ENCODE results near the gene SHANK2. TPM values are rescaled to one million over a fixed set of nuclear protein-coding genes. Genes with fewer than 3 reads are reported as not detected.
A peak's percentile ranks its signal among the peaks of the same experiment; 100 is the strongest.

Gene SHANK2
- total RNA-seq, result 0.53 TPM

DNA sequence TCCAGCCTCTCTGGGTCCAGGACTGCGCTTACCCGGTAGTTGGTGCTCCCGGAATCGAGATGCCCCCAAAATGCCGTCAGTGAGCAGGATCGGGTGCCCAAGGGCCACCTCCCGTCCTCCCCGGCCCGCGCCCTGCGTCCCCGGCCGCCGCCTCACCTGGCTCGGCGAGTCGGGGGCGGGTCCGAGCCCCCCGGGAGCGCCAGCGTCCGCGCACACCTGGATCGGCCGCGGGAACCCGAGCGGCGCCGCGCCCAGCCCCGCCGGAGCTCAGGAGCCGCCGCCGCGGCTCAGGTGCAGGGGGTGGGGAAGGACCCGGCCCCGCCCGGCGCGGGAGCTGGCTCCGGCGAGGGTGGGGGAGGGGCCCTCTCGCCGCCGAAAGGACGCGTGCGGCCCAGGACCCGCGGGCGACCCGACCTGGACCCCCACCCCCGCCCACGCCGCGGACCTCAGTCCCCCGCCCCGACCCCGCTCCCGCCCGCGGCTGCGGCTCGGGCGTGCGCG lies at the start of gene SHANK2:
Gene SHANK2 (minus strand): TSS at position 309 of the 501 bp plus-strand sequence. CDS start 105,251 bp downstream, outside the sequence.
- no peaks in the 10 kb centered on the region for H3K9me3 ChIP-seq
- TF ChIP-seq, protein P1, sequence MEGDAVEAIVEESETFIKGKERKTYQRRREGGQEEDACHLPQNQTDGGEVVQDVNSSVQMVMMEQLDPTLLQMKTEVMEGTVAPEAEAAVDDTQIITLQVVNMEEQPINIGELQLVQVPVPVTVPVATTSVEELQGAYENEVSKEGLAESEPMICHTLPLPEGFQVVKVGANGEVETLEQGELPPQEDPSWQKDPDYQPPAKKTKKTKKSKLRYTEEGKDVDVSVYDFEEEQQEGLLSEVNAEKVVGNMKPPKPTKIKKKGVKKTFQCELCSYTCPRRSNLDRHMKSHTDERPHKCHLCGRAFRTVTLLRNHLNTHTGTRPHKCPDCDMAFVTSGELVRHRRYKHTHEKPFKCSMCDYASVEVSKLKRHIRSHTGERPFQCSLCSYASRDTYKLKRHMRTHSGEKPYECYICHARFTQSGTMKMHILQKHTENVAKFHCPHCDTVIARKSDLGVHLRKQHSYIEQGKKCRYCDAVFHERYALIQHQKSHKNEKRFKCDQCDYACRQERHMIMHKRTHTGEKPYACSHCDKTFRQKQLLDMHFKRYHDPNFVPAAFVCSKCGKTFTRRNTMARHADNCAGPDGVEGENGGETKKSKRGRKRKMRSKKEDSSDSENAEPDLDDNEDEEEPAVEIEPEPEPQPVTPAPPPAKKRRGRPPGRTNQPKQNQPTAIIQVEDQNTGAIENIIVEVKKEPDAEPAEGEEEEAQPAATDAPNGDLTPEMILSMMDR (IDR thresholded peaks at IDR 0.05), result no peak
- intact Hi-C loops (cut with DNase I), result loop anchor here (5.0 kb wide), 1 partner anchor 45 kb away; no protein-coding TSS in a partner anchor
- DNase-seq (ENCODE audit: low spot score in 2 of 2), result peak in 1 of 2 donors; percentile 53
- no peak within 1 kb of the TSS for H3K27ac ChIP-seq
- peak within 1 kb of the TSS; percentile 50 to 63 for H3K4me3 ChIP-seq
- H3K4me1 ChIP-seq, result peaks cover 14% of the 10 kb centered on the region in 2 donors
- no peaks in the 10 kb centered on the region for H3K36me3 ChIP-seq
- H3K27me3 ChIP-seq, result peaks cover 12% of the 10 kb centered on the region

DNA sequence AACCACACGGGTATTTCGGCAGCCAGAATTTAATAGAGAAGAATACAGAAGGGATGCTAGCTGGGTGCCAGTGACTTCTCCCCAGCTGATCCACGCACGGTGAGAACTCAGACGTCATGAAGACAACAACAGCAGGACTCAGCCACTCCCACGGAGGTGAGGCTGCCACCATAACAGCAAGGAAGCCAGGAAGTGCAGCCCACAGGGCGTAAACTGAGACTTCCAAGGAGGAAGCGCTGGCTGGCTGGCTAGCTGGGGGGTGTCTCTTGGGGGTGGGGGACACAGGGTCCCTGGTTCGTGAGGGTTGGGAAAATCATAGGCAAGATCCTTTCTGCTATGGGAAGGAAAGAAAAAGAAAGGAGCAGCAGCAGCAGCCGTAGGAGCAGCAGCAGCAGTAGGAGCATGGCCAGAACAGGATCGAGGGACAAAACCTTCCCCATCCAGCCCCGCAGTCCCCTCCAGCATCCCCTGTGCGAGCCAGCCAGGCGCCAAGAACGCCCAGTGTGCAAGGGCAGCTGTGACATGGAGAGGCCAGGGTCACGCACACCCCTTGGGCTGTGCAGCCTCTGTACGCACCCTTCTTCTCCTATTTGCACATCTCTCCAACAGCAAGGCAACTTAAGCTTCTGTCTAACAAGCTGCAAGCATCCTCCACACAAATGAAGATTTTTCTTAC lies 49.6 kb upstream of the SHANK2 start:
- Histone ChIP-seq H3K36me3 (no peaks in the 10 kb centered on the region), H3K27ac (no peak overlapping the region), H3K27me3 (no peaks in the 10 kb centered on the region), H3K4me3 (no peak overlapping the region), H3K9me3 (no peaks in the 10 kb centered on the region), H3K4me1 (peaks cover 5 to 15% of the 10 kb centered on the region in 2 donors)
- TF ChIP-seq, protein P1 (IDR thresholded peaks at IDR 0.05), result no peak
- intact Hi-C loops (cut with DNase I), result no loop called here
- peak in 1 of 2 donors; percentile 35 for DNase-seq (ENCODE audit: low spot score in 2 of 2)

DNA sequence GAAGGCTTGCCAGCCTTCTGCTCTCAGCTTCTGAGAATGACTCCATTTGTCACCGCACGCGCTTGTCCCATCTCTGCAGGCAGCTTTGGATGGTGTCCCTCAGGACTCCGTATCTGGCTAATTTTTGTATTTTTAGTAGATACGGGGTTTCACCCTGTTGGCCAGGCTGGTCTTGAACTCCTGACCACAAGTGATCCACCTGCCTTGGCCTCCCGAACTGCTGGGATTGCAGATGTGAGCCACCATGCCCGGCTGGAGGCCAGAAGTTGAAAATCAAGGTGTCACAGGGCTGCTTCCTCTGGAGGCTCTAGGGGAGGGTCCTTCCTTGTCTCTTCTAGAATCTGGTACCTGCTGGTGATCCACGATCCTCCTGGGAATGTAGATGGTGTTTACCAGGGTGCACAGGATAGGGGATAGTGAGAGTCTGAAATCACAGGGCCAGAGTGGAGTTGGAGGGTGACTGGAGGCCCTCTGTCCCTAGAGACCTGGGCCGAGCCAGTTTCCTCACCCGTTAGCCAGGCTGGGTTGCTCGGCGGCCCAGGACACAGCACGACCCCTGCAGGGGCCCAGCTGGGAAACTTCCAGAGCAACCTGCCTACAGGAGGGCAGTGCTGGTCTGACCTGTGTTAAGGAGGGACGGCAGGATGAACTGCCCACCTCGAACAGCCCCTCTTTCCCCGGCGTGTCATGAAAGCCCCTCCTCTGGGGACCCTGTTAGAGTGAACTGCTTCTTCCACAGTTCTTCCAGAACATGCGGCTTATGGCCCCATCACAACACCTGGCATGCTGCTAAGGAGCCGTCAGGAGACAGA lies 48.9 kb upstream of the SHANK2 start:
- Histone ChIP-seq H3K27me3 (no peaks in the 10 kb centered on the region), H3K9me3 (no peaks in the 10 kb centered on the region), H3K4me1 (peaks cover 5 to 15% of the 10 kb centered on the region in 2 donors), H3K36me3 (no peaks in the 10 kb centered on the region), H3K27ac (peak overlapping the region in 1 of 2 donors; percentile 74), H3K4me3 (no peak overlapping the region)
- TF ChIP-seq, protein P1 (IDR thresholded peaks at IDR 0.05), result no peak
- peak in 1 of 2 donors; percentile 58 for DNase-seq (ENCODE audit: low spot score in 2 of 2)
- intact Hi-C loops (cut with DNase I), result no loop called here

- H3K27ac ChIP-seq, result peak overlapping the region; percentile 72 to 74
- DNase-seq (ENCODE audit: low spot score in 2 of 2), result peak in 1 of 2 donors; percentile 59
- H3K4me1 ChIP-seq, result peaks cover 5 to 15% of the 10 kb centered on the region in 2 donors
- TF ChIP-seq, protein P1 (IDR thresholded peaks at IDR 0.05), result no peak
- H3K36me3 ChIP-seq, result no peaks in the 10 kb centered on the region
- no peaks in the 10 kb centered on the region for H3K9me3 ChIP-seq
- H3K27me3 ChIP-seq, result no peaks in the 10 kb centered on the region
- intact Hi-C loops (cut with DNase I), result no loop called here
- H3K4me3 ChIP-seq, result no peak overlapping the region
These were observed 47.8 kb upstream of the SHANK2 start for GRCh38 chr11:71300187-71300586.

DNA sequence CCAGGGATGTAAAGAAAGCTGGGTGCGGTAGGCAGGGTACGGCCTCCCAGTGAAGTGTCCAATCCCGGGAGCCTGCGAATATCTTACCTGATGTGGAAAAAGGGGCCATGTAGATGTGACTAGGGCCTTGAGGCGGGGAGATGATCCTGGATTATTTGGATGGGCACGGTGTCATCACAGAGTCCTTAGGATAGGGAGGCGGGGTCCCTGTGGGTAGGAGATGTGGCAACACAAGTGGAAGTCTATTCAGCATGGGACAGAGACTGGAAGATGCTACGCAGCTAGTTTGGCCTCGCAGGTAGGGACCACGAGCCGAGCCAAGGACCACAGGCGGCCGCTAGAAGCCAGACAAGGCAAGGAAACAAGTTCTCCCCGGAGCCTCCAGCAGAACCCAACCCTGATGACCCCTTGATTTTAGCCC lies 46.4 kb upstream of the SHANK2 start:
- no peaks in the 10 kb centered on the region for H3K27me3 ChIP-seq
- peaks cover 5 to 15% of the 10 kb centered on the region in 2 donors for H3K4me1 ChIP-seq
- TF ChIP-seq, protein P1 (IDR thresholded peaks at IDR 0.05), result no peak
- peak in 1 of 2 donors; percentile 52 for DNase-seq (ENCODE audit: low spot score in 2 of 2)
- H3K9me3 ChIP-seq, result no peaks in the 10 kb centered on the region
- intact Hi-C loops (cut with DNase I), result loop anchor here (1.0 to 5.0 kb wide), 2 partner anchors 46 to 150 kb away; partner anchors contain the start of genes DHCR7 and SHANK2
- no peak overlapping the region for H3K4me3 ChIP-seq
- H3K27ac ChIP-seq, result peak overlapping the region in 1 of 2 donors; percentile 39
- no peaks in the 10 kb centered on the region for H3K36me3 ChIP-seq
